OCI-LY1 (cell line): ENCODE data around the gene TRMT44.
A peak's percentile ranks its signal among the peaks of the same experiment; 100 is the strongest.

ENCODE experiments used
- H2AFZ ChIP-seq: fragments of 200-600 bp; sonication (generic), shearing (Covaris generic); 2 replicates; pipeline ENCODE4 v1.6.0; 2014; ENCODE audit warnings: antibody characterized with exemption, mild to moderate bottlenecking, low read length
- H3F3A ChIP-seq: fragments of 200-600 bp; sonication (generic), shearing (Covaris generic); 2 replicates; pipeline ENCODE4 v1.6.0; 2014; ENCODE audit warnings: mild to moderate bottlenecking, antibody characterized with exemption, low read length, moderate library complexity; ENCODE audit not compliant: insufficient read depth
- H3K27ac ChIP-seq: fragments of 200-600 bp; sonication (generic); 2 replicates; pipeline ENCODE4 v1.5.1; 2014; ENCODE audit warnings: low read length, mixed run types, mild to moderate bottlenecking, low read depth; ENCODE audit not compliant: poor library complexity, severe bottlenecking
- H3K27me3 ChIP-seq: fragments of 200-600 bp; sonication (generic); 2 replicates; pipeline ENCODE4 v1.6.0; 2014; ENCODE audit warnings: antibody characterized with exemption, mild to moderate bottlenecking, low read length, moderate library complexity; ENCODE audit not compliant: insufficient read depth
- H3K36me3 ChIP-seq: fragments of 200-600 bp; sonication (generic); 2 replicates; pipeline ENCODE4 v1.6.1; 2014; ENCODE audit warnings: mild to moderate bottlenecking, antibody characterized with exemption, low read length, moderate library complexity, mixed read lengths; ENCODE audit not compliant: insufficient read depth
- H3K4me1 ChIP-seq: fragments of 200-600 bp; sonication (generic); 2 replicates; pipeline ENCODE4 v1.5.1; 2014; ENCODE audit warnings: mild to moderate bottlenecking, low read length, moderate library complexity; ENCODE audit not compliant: insufficient read depth, severe bottlenecking
- H3K4me2 ChIP-seq: fragments of 200-600 bp; sonication (generic), shearing (Covaris generic); 2 replicates; pipeline ENCODE4 v1.6.1; 2014; ENCODE audit warnings: low read length
- H3K4me3 ChIP-seq: fragments of 200-600 bp; sonication (generic); 2 replicates; pipeline ENCODE4 v1.5.1; 2014; ENCODE audit warnings: low read length, low read depth, mild to moderate bottlenecking, mixed read lengths; ENCODE audit not compliant: poor library complexity, severe bottlenecking
- H3K79me2 ChIP-seq: fragments of 200-600 bp; shearing (Covaris generic); 2 replicates; pipeline ENCODE4 v1.6.1; 2016; ENCODE audit warnings: mixed run types, low read length, mixed read lengths; ENCODE audit not compliant: insufficient read depth
- H3K9ac ChIP-seq: fragments of 200-600 bp; sonication (generic), shearing (Covaris generic); 2 replicates; pipeline ENCODE4 v1.6.1; 2014; ENCODE audit warnings: mild to moderate bottlenecking, low read length, mixed read lengths
- H3K9me2 ChIP-seq: fragments of 200-600 bp; sonication (generic), shearing (Covaris generic); 2 replicates; pipeline ENCODE4 v1.6.1; 2014; ENCODE audit warnings: low read depth, mild to moderate bottlenecking, low read length, mixed read lengths
- H3K9me3 ChIP-seq: fragments of 200-600 bp; shearing (Covaris generic); 2 replicates; pipeline ENCODE4 v1.6.1; 2014; ENCODE audit warnings: low read length, mixed read lengths
- H4K20me1 ChIP-seq: fragments of 200-600 bp; sonication (generic), shearing (Covaris generic); 2 replicates; pipeline ENCODE4 v1.6.0; 2016; ENCODE audit warnings: mild to moderate bottlenecking, low read length; ENCODE audit not compliant: insufficient read depth
- EZH2 ChIP-seq: fragments of 200-600 bp; sonication (generic), shearing (Covaris generic); IDR thresholded peaks from 2 replicates; pipeline ENCODE4 v1.8.0; 2017; ENCODE audit warnings: borderline replicate concordance, mixed run types, mild to moderate bottlenecking, antibody characterized with exemption, low read length, moderate library complexity, mixed read lengths
- TF ChIP-seq, protein P1 (sequence below): fragments of 200-600 bp; sonication (generic), shearing (Covaris generic); IDR thresholded peaks from 2 replicates; pipeline ENCODE4 v1.5.1; 2017; ENCODE audit warnings: mild to moderate bottlenecking, antibody characterized with exemption, low read length, moderate library complexity, mixed read lengths

TRMT44 gene

DNA sequence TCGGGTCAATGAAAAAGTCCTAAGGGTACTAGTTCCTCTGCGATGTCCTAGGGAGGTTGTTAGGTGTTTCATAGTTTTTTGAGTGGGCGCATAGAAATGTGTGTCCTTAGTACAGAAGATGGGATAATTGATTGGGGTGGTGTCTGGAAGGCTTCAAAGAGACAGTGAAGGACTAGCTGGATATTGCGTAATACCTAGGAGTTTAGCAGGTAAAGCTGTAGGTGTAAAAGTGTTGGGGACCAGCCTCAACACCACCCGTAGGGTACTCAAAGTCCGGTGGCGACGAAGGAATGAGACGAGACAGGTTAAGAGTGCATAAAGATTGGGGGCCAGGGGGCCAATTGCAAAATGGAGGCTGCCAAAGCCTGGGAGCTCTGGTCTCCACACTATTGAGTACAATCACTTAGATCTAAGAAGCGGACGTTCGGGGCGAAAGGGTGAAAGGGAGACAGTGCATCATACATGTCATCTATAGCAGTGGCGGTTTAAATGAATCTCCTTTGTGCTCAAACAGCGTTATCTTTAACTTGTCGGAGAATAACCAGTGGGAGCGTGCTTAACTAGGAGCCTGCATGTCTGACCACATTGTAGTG is 1.0 kb downstream of the TRMT44 start:
- Histone ChIP-seq H3K4me2 (peak overlapping the region; percentile 81), H3K9ac (peak overlapping the region; percentile 79), H3F3A (no peaks in the 10 kb centered on the region), H3K27me3 (no peaks in the 10 kb centered on the region), H3K4me1 (peaks cover 34% of the 10 kb centered on the region), H4K20me1 (no peaks in the 10 kb centered on the region), H2AFZ (no peak overlapping the region), H3K9me2 (no peaks in the 10 kb centered on the region), H3K9me3 (no peaks in the 10 kb centered on the region), H3K4me3 (peak overlapping the region; percentile 86), H3K27ac (no peak overlapping the region), H3K79me2 (0 out of 2 replicates have a peak, but pooled peaks cover 12% of the 10 kb centered on the region), H3K36me3 (peaks cover 8% of the 10 kb centered on the region; the same call in 1 of the 2 replicates)
- TF ChIP-seq EZH2, result no peak
- TF ChIP-seq, protein P1, sequence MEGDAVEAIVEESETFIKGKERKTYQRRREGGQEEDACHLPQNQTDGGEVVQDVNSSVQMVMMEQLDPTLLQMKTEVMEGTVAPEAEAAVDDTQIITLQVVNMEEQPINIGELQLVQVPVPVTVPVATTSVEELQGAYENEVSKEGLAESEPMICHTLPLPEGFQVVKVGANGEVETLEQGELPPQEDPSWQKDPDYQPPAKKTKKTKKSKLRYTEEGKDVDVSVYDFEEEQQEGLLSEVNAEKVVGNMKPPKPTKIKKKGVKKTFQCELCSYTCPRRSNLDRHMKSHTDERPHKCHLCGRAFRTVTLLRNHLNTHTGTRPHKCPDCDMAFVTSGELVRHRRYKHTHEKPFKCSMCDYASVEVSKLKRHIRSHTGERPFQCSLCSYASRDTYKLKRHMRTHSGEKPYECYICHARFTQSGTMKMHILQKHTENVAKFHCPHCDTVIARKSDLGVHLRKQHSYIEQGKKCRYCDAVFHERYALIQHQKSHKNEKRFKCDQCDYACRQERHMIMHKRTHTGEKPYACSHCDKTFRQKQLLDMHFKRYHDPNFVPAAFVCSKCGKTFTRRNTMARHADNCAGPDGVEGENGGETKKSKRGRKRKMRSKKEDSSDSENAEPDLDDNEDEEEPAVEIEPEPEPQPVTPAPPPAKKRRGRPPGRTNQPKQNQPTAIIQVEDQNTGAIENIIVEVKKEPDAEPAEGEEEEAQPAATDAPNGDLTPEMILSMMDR, result no peak

DNA sequence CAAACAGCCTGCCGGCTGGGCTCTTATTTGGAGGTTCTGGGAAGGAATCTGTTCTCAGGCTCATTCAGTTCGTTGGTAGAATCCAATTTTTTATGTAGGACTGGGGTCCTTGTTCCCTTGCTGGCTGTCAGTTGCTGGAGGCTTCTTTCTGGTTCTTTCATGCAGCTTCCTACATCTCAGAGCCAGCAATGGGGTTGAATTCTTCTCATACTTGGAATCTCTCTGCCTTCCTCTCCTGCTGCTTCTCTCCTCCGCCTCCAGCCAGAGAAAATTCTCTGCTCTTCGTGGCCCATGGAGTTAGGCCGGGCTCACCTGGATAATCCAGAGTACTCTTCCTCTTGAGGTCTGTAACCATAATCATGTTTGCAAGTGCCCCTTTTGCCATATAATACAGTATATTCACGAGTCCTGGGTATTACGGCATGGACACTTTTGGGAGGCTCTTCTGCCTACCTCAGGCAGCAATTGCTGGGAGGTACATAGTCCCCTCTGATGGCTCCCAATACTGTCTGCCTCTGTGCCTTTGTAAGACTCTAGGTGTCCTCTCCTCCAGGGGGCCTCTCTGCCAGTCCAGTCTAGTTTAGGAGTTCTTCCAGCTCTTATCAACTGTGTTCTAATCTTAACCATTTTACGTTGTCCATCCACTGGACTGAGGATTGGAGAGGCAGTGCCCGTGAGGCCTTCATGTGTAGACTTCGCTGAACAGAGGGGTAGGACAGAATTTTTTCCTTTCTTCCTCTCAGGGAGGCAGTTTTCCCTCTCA is 2.2 kb downstream of the TRMT44 start:
- Histone ChIP-seq H3K9me3 (no peaks in the 10 kb centered on the region), H3K4me3 (peak overlapping the region; percentile 86), H3K27me3 (no peaks in the 10 kb centered on the region), H3K4me2 (peak overlapping the region; percentile 81), H3K27ac (no peak overlapping the region), H3K9me2 (no peaks in the 10 kb centered on the region), H3K36me3 (peaks cover 8% of the 10 kb centered on the region; the same call in 1 of the 2 replicates), H3K79me2 (0 out of 2 replicates have a peak, but pooled peaks cover 12% of the 10 kb centered on the region), H3F3A (no peaks in the 10 kb centered on the region), H3K4me1 (peaks cover 29% of the 10 kb centered on the region), H4K20me1 (no peaks in the 10 kb centered on the region), H3K9ac (no peak overlapping the region; the same call in 1 of the 2 replicates), H2AFZ (no peak overlapping the region)
- TF ChIP-seq, protein P1, result no peak
- TF ChIP-seq EZH2, result no peak

DNA sequence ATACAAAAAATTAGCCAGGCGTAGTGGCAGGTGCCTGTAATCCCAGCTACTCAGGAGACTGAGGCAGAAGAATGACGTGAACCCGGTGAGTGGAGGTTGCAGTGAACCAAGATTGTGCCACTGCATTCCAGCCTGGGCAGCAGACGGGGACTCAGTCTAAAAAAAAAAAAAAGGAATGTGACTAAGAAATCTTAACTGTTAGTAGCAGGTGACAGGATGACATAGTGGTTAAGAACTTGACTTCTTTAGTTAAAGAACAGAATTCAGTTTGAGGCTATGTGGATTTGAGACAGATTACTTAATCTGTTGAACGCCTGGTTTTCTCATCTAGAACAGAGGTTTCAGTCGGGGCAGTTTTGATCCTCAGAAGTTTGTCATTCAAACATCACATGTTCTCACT is 3.2 kb downstream of the TRMT44 start:
- no peak overlapping the region for H3K27ac ChIP-seq
- no peak overlapping the region for H3K9ac ChIP-seq
- no peaks in the 10 kb centered on the region for H3F3A ChIP-seq
- H3K9me3 ChIP-seq, result no peaks in the 10 kb centered on the region
- H2AFZ ChIP-seq, result no peak overlapping the region
- H3K36me3 ChIP-seq, result peaks cover 8% of the 10 kb centered on the region; the same call in 1 of the 2 replicates
- no peak overlapping the region for H3K4me2 ChIP-seq
- TF ChIP-seq, protein P1, result no peak
- TF ChIP-seq EZH2, result no peak
- H3K27me3 ChIP-seq, result no peaks in the 10 kb centered on the region
- H3K79me2 ChIP-seq, result 0 out of 2 replicates have a peak, but pooled peaks cover 12% of the 10 kb centered on the region
- H4K20me1 ChIP-seq, result no peaks in the 10 kb centered on the region
- no peak overlapping the region for H3K4me3 ChIP-seq
- H3K9me2 ChIP-seq, result no peaks in the 10 kb centered on the region
- H3K4me1 ChIP-seq, result peaks cover 29% of the 10 kb centered on the region
